Measurements from ENCODE around the gene ZNF805. TPM values are rescaled to one million over a fixed set of nuclear protein-coding genes. Genes with fewer than 3 reads are reported as not detected.

Gene ZNF805
- total RNA-seq, 4 donors from 2014 or later: 16.3 to 27.5 (median 21.0) TPM

DNA sequence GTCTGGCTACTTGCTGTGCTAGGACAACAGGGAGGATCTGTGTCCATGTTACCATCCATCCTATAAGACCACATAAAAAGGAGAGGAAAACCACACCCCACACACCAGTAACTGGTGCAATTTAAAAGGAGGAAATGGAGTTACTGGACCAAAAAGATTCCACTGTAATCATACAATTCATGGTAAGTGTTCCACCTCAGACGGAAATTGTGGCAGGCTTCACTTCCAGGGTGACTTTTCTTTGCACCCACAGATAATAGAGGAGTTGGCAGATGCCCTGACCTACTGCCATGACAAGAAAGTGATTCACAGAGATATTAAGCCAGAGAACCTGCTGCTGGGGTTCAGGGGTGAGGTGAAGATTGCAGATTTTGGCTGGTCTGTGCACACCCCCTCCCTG, 7.2 kb upstream of the ZNF805 start:
- no peaks in the 10 kb centered on the region for H3K36me3 ChIP-seq
- no peak overlapping the region for H3K4me3 ChIP-seq (replicated peaks in 1 of 3)
- H3K27me3 ChIP-seq: no peaks in the 10 kb centered on the region
- TF ChIP-seq, protein P1, sequence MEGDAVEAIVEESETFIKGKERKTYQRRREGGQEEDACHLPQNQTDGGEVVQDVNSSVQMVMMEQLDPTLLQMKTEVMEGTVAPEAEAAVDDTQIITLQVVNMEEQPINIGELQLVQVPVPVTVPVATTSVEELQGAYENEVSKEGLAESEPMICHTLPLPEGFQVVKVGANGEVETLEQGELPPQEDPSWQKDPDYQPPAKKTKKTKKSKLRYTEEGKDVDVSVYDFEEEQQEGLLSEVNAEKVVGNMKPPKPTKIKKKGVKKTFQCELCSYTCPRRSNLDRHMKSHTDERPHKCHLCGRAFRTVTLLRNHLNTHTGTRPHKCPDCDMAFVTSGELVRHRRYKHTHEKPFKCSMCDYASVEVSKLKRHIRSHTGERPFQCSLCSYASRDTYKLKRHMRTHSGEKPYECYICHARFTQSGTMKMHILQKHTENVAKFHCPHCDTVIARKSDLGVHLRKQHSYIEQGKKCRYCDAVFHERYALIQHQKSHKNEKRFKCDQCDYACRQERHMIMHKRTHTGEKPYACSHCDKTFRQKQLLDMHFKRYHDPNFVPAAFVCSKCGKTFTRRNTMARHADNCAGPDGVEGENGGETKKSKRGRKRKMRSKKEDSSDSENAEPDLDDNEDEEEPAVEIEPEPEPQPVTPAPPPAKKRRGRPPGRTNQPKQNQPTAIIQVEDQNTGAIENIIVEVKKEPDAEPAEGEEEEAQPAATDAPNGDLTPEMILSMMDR (IDR thresholded peaks at IDR 0.05): no peak
- no peak for TF ChIP-seq POLR2A (IDR thresholded peaks at IDR 0.05)
- no peak overlapping the region for H3K27ac ChIP-seq
- WGBS, 2 donors: 88 to 100% methylated on average over 1 of the region's 1 CpG
- no peaks in the 10 kb centered on the region for H3K4me1 ChIP-seq
- intact Hi-C loops (cut with DNase I): no loop called here
- no peaks in the 10 kb centered on the region for H3K9me3 ChIP-seq
- DNase-seq: no peak

DNA sequence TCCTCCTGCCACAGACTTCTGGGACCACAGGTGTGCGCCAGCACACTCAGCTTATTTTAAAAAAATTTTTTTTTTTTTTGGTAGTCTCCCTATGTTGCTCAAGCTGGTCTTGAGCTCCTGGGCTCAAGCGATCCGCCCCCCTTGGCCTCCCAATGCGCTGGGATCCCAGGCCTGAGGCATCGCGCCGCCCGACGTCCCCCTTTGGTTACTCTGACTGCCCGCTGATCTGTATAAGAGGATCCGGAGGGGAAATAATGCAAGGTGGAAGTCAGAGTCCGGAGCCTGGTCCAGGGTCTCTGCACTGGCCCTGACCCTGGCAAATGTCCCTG, 486 bp upstream of the ZNF805 start:
- TF ChIP-seq, protein P1 (IDR thresholded peaks at IDR 0.05): no peak
- TF ChIP-seq POLR2A (IDR thresholded peaks at IDR 0.05): no peak
- WGBS, 2 donors: 14 to 15% methylated on average over 11 to 12 of the region's 12 CpGs
- H3K4me1 ChIP-seq: peaks cover 11 to 14% of the 10 kb centered on the region in 2 donors
- no peaks in the 10 kb centered on the region for H3K27me3 ChIP-seq
- peak overlapping the region; percentile 77 to 98 (median 94) for H3K4me3 ChIP-seq (replicated peaks in 1 of 3)
- intact Hi-C loops (cut with DNase I): no loop called here
- H3K36me3 ChIP-seq: peaks cover 8% of the 10 kb centered on the region in 2 donors
- H3K27ac ChIP-seq: peak overlapping the region; percentile 84 to 85 (median 84)
- no peak for DNase-seq
- no peaks in the 10 kb centered on the region for H3K9me3 ChIP-seq

DNA sequence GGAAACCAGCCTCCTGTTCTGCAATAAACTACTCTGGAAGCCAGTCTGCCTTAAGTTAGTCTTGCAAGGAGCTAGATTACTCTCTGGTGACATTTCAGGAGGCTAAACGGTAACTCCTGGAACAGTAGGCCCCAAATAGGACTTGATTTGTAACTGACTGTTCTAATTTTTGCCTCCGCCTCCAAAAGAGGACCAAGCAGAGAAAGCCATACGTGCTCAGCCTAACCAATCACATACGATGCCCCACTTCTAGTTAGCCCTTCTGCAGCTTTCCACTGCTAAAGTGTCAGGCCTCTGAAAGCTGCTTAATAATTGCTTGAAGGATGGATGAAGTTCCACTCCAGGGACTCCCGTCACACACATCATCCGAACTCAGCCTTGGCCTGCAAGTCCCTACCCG, 744 bp downstream of the ZNF805 start:
- no peak for DNase-seq
- Histone ChIP-seq H3K4me3 (replicated peaks in 1 of 3) (peak overlapping the region; percentile 77 to 98 (median 94)), H3K27me3 (no peaks in the 10 kb centered on the region), H3K9me3 (no peaks in the 10 kb centered on the region), H3K27ac (peak overlapping the region; percentile 84 to 85 (median 84)), H3K36me3 (peaks cover 15 to 16% of the 10 kb centered on the region in 2 donors), H3K4me1 (peaks cover 11 to 14% of the 10 kb centered on the region in 2 donors)
- 11 to 12% methylated on average over 7 of the region's 7 CpGs for WGBS, 2 donors
- intact Hi-C loops (cut with DNase I): no loop called here
- TF ChIP-seq POLR2A (IDR thresholded peaks at IDR 0.05): no peak
- TF ChIP-seq, protein P1 (IDR thresholded peaks at IDR 0.05): no peak

DNA sequence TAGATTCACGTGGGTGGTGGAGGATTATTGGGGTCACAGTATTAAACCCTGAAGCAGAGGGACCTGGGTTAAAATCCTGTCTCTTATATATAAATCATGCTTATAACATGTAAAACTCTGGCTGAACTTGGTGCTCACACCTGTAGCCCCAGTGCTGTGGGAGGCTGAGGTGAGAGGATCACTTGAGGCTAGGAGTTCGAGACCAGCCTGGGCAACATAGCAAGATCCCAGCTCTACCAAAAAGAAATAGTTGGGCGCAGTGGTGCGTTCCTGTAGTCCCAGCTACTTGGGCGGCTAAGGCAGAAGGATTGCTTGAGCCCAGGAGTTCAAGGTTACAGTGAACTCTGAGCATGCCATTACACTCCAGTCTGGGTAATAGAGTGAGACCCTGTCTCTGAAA, 2.4 kb downstream of the ZNF805 start:
- DNase-seq: no peak
- Histone ChIP-seq H3K27me3 (no peaks in the 10 kb centered on the region), H3K9me3 (no peaks in the 10 kb centered on the region), H3K36me3 (peaks cover 23 to 27% of the 10 kb centered on the region in 2 donors), H3K27ac (no peak overlapping the region), H3K4me3 (replicated peaks in 1 of 3) (no peak overlapping the region), H3K4me1 (peaks cover 11 to 14% of the 10 kb centered on the region in 2 donors)
- intact Hi-C loops (cut with DNase I): no loop called here
- no peak for TF ChIP-seq POLR2A (IDR thresholded peaks at IDR 0.05)
- TF ChIP-seq, protein P1 (IDR thresholded peaks at IDR 0.05): no peak
- WGBS, 2 donors: 95 to 100% methylated on average over 5 of the region's 5 CpGs

DNA sequence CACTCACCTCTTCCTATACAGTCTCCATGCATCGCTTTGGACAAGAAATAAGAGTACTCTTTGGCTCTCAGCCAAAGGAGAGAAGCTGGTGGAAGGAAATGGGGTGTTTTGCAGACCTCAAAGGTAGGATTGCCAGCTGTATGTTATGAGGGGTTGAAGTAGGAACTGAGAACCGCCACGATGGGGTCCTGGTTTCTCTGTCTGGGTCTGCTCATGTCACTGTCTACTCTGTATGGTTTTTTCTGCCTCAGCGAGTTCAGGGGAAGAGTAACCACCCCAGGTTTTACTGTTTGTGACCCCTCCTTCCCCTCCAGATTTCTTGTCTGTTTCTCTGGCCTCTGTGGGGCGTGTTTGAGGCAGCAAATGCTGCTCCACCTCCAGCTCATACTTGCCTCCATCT, 4.1 kb downstream of the ZNF805 start:
- no peak for DNase-seq
- no peak for TF ChIP-seq POLR2A (IDR thresholded peaks at IDR 0.05)
- TF ChIP-seq, protein P1 (IDR thresholded peaks at IDR 0.05): no peak
- Histone ChIP-seq H3K36me3 (peaks cover 32 to 36% of the 10 kb centered on the region in 2 donors), H3K9me3 (no peaks in the 10 kb centered on the region), H3K4me3 (replicated peaks in 1 of 3) (no peak overlapping the region), H3K27me3 (no peaks in the 10 kb centered on the region), H3K27ac (no peak overlapping the region), H3K4me1 (peaks cover 11 to 14% of the 10 kb centered on the region in 2 donors)
- WGBS, 2 donors: 86 to 97% methylated on average over 5 of the region's 5 CpGs
- intact Hi-C loops (cut with DNase I): no loop called here

Data from thyroid gland (tissue), 4 donors.